NB4 (cell line): ENCODE data around the gene PRELID2.
"Not testable (repeated sequence)": the region's sequence is repeated elsewhere in the genome, so short reads cannot be mapped to it uniquely, and the experiment has no call there.

ENCODE experiments used
- DNase-seq: peaks from one replicate; pipeline ENCODE4 v3.0.0; 2010; ENCODE audit warnings: low read depth
- H3K4me3 ChIP-seq: one replicate; pipeline ENCODE4 v1.5.1; 2011; ENCODE audit warnings: mild to moderate bottlenecking, low read depth, low read length, moderate library complexity
- CTCF ChIP-seq: IDR thresholded peaks from one replicate; pipeline ENCODE4 v1.5.1; 2012; ENCODE audit warnings: low read depth, low read length
- MAX ChIP-seq: IDR thresholded peaks from 2 replicates; pipeline ENCODE4 v1.6.1; 2011; ENCODE audit warnings: low read depth, low read length
- MYC ChIP-seq: IDR thresholded peaks from 2 replicates; pipeline ENCODE4 v1.6.1; 2011; ENCODE audit warnings: low read depth, low read length
- POLR2A ChIP-seq: IDR thresholded peaks from 2 replicates; pipeline ENCODE4 v1.6.1; 2011; ENCODE audit warnings: mild to moderate bottlenecking; ENCODE audit not compliant: insufficient read length; ENCODE audit errors: extremely low read depth

Gene PRELID2

GRCh38 chr5:145848854-145849253, 13.7 kb upstream of the PRELID2 start:
- TF ChIP-seq CTCF (no peak), POLR2A (no peak), MAX (no peak)
- DNase-seq, result no peak
- H3K4me3 ChIP-seq, result no peak overlapping the region

GRCh38 chr5:145847499-145848497, 12.7 kb upstream of the PRELID2 start:
- TF ChIP-seq MYC, result no peak
- TF ChIP-seq POLR2A, result no peak
- no peak overlapping the region for H3K4me3 ChIP-seq
- no peak for DNase-seq

- no peak for DNase-seq
- TF ChIP-seq MYC, result no peak
- TF ChIP-seq POLR2A, result no peak
- TF ChIP-seq CTCF, result no peak
- TF ChIP-seq MAX, result no peak
Measured at GRCh38 chr5:145846081-145846480, 10.9 kb upstream of the PRELID2 start.

GRCh38 chr5:145841299-145841698, 6.2 kb upstream of the PRELID2 start:
- no peak for DNase-seq
- no peak for TF ChIP-seq POLR2A
- no peak for TF ChIP-seq CTCF
- no peak for TF ChIP-seq MYC
- no peak for TF ChIP-seq MAX

More at GRCh38 chr5:145846081-145846480, 10.9 kb upstream of the PRELID2 start:
- no peak overlapping the region for H3K4me3 ChIP-seq

GRCh38 chr5:145840458-145841132, 5.5 kb upstream of the PRELID2 start:
- TF ChIP-seq POLR2A (no peak), CTCF (no peak), MYC (no peak), MAX (no peak)
- no peak for DNase-seq
- H3K4me3 ChIP-seq, result no peak overlapping the region

More at GRCh38 chr5:145841299-145841698, 6.2 kb upstream of the PRELID2 start:
- no peak overlapping the region for H3K4me3 ChIP-seq

GRCh38 chr5:145838276-145838675, 3.1 kb upstream of the PRELID2 start:
- no peak for TF ChIP-seq CTCF
- TF ChIP-seq MAX, result no peak
- TF ChIP-seq MYC, result no peak
- no peak for TF ChIP-seq POLR2A
- DNase-seq, result no peak
- no peak overlapping the region for H3K4me3 ChIP-seq

GRCh38 chr5:145836241-145836640, 1.1 kb upstream of the PRELID2 start:
- H3K4me3 ChIP-seq, DNase-seq: not testable (repeated sequence)
